ENCODE data around the gene CLEC4M.
"Not testable (repeated sequence)": the region's sequence is repeated elsewhere in the genome, so short reads cannot be mapped to it uniquely, and the experiment has no call there.

The CLEC4M gene

GRCh38 chr19:7778081-7778480 lies 15.0 kb downstream of the CLEC4M start:
- DNase-seq, result no peak

- no peak for DNase-seq
Measured at GRCh38 chr19:7779631-7780486, 16.8 kb downstream of the CLEC4M start.

DNA sequence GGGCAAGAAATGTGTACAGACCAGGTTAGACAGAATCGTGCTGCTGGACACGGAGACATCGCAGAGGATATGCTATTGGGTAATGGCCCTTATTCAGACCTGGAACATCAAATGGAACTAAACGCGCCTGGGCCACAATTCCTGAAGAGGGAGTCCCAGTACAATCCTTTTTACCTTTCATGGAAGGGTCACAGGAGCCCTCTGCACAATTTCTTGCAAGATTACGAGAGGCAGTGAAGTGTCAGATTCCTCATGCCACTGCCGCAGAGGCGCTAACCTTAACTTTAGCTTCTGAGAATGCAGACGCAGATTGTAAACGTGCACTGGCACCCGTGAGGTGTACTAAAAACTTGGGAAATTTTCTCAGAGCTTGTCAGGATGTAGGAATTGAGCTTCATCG lies 18.1 kb downstream of the CLEC4M start:
- no peak for DNase-seq

DNA sequence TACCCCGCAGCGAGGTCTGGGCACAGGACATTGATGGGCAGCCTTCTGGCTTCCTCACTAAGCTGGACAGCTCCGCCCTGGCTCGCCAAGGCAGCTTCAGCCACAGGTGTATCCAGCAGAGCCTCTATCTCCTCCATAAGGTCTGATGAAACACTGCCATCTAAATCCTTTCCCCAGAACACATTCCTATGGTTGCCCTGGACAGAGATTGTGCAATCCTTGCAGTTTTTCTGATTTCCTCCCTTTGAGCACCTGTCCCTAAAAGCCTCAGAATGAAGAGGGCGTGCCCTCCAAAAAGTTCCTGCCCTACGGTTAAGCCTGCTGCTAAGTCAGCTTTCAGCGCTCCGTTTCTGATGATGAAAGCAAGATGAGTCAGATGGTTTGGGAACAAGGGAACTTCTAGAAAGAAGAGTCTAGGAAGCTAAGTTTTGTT lies 21.0 kb downstream of the CLEC4M start:
- no peak for DNase-seq

DNA sequence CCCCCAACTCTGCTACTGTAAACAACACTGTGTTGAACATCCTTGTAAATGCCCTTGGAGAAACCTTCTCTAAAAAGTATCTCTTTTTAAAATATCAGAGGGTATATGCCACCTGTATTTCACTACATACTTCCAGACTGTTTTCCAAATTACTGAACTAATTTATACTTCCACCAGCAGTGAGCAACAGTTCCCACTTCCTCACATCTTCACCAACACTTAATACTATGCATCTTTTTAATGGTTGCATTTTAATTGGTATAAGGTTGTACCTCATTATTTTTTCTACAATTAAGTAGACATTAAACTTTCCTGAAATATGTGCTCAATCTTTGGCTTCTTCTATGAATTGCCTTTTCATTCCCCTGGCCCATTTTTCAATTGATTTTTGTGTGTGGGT lies 21.8 kb downstream of the CLEC4M start:
- DNase-seq, result no peak

DNA sequence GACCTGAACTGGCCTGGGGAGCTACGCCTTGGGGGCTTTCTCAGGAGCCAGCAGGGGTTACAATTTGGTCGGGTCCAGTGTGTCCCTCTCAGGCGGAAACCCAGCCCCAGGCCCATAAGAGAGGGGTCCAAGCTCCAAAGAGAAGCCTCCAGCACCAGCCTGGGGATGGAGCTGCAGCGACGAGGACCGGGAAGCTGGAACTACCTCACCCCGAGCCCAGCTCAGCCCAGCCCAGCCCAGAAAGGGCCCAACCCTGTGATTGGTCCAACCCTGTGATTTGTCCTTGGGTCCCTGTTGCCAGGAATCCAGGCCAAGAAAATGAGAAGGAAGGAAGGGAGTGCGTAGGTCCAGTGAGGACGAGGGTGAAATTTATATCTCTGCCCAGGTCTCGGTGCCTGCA lies 24.1 kb downstream of the CLEC4M start:
- DNase-seq, result no peak

GRCh38 chr19:7787602-7788177 lies 24.6 kb downstream of the CLEC4M start:
- no peak for DNase-seq

- DNase-seq, result peak; percentile 52
Measured at GRCh38 chr19:7788178-7788932, 25.3 kb downstream of the CLEC4M start.

DNA sequence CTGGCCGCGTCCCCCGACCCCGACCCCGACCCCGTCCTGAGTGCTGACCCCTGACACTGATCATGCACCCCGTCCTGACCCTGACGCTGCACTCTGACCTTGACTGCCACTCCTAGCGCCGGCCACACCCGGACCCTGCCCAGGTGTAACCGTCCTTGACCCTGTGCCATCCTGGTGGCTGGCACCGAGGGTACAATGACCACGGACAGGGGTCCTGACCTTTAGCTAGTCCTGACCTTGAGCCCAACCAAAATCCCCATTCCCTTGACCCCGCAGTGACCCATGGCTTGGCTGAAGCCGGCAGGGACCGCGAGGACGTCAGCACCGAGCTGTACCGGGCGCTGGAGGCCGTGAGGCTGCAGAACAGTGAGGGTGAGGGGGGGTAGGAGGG lies 25.9 kb downstream of the CLEC4M start:
- DNase-seq, result peak; percentile 14

DNA sequence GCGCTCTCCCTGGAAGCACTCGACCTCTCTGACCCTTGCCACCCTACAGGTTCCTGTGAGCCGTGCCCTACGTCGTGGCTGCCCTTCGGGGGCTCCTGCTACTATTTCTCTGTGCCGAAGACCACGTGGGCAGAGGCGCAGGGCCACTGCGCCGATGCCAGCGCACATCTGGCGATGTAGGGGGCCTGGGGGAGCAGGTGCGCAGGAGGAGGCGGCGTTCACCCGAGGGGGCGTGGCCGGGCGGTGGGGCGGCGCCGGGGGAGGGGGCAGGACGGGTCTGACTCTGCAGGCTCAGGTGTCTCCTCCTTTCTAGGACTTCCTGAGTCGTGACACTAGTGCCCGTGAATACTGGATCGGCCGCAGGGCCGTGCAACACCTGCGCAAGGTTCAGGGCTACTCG lies 26.4 kb downstream of the CLEC4M start:
- DNase-seq, result no peak

GRCh38 chr19:7790416-7790815 lies 27.4 kb downstream of the CLEC4M start:
- DNase-seq, result no peak

DNA sequence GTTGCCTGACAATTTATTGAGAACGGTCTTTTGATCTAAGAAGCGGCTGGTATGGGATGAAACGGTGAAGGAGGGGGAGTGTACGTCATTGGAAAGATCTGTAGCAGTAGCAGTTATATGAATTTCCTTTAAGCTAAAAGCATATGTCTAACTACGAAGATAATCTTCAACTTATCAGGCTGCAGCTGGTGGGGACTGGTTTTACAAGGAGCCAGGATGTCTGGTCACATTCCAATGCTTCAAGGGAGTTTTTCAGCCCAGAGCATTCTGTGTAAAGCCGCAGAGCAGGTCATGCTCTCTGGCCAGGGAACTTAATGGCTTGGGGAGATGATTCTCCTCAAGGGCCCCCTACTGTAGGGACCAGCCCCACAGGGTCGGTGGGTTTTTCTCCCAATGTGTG lies 29.2 kb downstream of the CLEC4M start:
- DNase-seq, result peak; percentile 15

DNA sequence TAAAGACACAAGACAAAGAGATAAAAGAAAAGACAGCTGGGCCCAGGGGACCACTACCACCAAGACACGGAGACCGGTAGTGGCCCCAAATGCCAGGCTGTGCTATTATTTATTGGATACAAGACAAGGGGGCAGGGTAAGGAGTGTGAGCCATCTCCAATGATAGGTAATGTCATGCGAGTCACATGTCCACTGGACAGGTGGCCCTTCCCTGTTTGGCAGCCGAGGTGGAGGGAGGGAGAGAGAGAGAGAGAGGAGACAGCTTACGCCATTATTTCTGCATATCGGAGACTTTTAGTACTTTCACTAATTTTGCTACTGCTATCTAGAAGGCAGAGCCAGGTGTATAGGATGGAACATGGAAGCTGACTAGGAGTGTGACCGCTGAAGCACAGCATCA lies 29.7 kb downstream of the CLEC4M start:
- DNase-seq, result not testable (repeated sequence)

GRCh38 chr19:7793493-7793892 lies 30.4 kb downstream of the CLEC4M start:
- no peak for DNase-seq

- DNase-seq, result no peak
Measured at GRCh38 chr19:7795555-7796161, 32.6 kb downstream of the CLEC4M start.

DNA sequence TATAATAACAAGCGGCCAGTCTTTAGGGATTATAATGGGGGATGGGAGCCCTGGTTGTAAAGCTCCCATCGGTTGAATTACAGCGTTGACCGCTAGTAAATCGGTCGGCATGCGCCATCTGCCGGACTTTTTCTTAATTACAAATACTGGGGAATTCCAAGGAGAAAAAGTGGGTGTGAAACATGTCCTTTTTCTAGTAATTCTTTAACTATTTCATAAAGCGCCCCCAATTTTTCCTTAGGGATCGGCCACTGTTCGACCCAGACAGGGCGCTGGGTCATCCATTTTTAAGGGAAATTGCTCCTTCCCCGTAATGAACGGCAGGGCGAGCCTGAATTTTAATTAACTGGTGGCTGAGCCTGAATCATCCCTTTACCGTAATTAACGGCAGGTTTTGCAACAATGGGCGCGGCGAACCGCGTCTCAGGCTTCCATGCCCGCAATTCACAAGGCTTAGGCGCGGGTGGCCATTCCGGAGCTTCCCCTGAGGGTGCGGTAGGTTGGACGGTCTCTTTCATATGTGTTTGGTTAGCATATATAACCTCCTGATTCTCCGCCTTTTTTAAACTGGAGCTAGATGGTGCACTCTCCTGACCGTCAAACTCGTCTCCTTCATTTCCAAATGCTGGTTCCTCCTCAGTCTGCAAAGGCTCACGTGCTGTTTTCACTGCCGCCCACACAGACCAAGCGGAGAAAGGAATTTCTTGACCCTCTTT lies 36.8 kb downstream of the CLEC4M start:
- DNase-seq, result peak; percentile 94

DNA sequence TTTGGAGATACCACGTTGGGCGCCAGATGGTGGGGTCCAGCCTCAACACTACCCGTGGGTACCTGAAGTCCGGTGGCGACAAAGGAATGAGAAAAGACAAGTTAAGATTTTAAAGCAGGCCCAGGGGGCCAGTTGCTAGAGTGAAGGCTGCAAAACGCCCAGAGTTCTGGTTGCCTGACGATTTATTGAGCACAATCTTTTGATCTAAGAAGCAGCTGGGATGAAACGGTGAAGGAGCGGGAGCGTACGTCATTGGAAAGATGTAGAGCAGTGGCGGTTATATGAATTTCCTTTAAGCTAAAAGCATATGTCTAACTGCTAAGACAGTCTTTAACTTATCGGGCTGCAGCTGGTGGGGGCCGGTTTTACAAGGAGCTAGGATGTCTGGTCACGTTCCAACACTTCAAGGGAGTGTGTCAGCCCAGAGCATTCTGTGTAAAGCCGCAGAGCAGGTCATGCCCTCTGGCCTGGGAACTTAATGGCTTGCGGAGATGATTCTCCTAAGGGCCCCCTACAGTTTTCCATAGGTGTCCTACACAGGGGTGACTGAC lies 38.1 kb downstream of the CLEC4M start:
- no peak for DNase-seq

DNA sequence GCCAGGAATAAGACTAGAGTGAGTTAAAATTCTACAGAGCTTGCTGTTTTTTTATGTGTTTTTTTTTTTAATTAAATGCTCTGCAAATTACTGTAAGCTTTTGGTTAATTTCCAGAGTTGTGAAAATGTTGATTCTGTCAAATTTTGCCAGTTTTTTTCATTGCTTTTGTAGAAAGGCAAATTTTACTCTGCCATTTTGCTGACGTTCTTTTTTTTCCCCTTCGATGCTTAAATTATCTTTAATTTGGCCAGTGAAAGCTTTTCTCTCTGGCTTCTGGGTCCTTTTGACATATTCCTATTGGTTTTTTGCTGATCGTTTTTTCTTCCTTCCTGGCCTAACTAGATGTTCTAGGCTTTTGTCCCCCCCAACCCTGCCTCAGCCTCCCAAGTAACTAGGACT lies 43.2 kb downstream of the CLEC4M start:
- DNase-seq, result no peak

DNA sequence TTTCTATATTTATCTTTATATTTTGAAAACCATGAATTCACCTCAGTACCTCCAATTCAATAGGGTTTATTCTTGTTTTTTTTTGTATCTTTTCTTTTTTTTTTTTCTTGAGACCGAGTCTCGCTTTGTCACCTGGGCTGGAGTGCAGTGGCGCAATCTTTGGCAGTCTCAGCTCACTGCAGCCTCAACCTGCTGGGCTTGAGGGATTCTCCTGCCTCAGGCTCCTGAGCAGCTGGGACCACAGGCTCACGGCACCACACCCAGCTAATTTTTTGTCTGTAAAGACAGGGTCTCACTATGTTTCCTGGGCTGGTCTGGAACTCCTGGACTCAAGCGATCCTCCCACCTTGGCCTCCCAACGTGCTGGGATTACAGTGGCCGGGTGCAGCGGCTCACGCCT lies 43.8 kb downstream of the CLEC4M start:
- DNase-seq, result no peak

- no peak for DNase-seq
Measured at GRCh38 chr19:7808108-7808507, 45.1 kb downstream of the CLEC4M start.

- no peak for DNase-seq
Measured at GRCh38 chr19:7811989-7812388, 48.9 kb downstream of the CLEC4M start.

GRCh38 chr19:7815325-7815724 lies 52.3 kb downstream of the CLEC4M start:
- DNase-seq, result no peak

All from eye (tissue), 1 donor.